Fibroblast of skin of abdomen (primary cell): ENCODE data around the gene FCAR. TPM values are rescaled to one million over a fixed set of nuclear protein-coding genes. Genes with fewer than 3 reads are reported as not detected.
"Not testable (repeated sequence)": the region's sequence is repeated elsewhere in the genome, so short reads cannot be mapped to it uniquely, and the experiment has no call there.

Experiments
- DNase-seq: peaks from one replicate; pipeline ENCODE4 v3.0.0-alpha.2; 2013
- polyA plus RNA-seq, 2 experiments: library from polyadenylated mRNA; unstranded; fragments of 120-200 nt; gene quantifications; one replicate each; pipeline ENCODE4 v1.2.1, GENCODE V29; 2013; ENCODE audit not compliant: insufficient read length in 2 of 2

FCAR gene
- polyA plus RNA-seq (2013, experiment 1 of 2; ENCODE audit: insufficient read length) = not detected
- polyA plus RNA-seq (2013, experiment 2 of 2; ENCODE audit: insufficient read length) = not detected

- DNase-seq = no peak
Measured at GRCh38 chr19:54873990-54874389, at the start of gene FCAR. FCAR (plus strand) TSS chr19:54874235; CDS start chr19:54874290, 55 bp downstream.

GRCh38 chr19:54824416-54824815 is 49.6 kb upstream of the FCAR start:
- not testable (repeated sequence) for DNase-seq

GRCh38 chr19:54825326-54825725 is 48.7 kb upstream of the FCAR start:
- DNase-seq = not testable (repeated sequence)

- DNase-seq = not testable (repeated sequence)
Measured at GRCh38 chr19:54828064-54828463, 46.0 kb upstream of the FCAR start.

GRCh38 chr19:54832496-54832895 is 41.5 kb upstream of the FCAR start, which contains the start of gene KIR2DS4:
KIR2DS4 (plus strand) TSS chr19:54832676.
- DNase-seq = not testable (repeated sequence)

GRCh38 chr19:54835126-54835525 is 38.9 kb upstream of the FCAR start:
- DNase-seq = not testable (repeated sequence)

- DNase-seq = not testable (repeated sequence)
Measured at GRCh38 chr19:54837522-54837921, 36.5 kb upstream of the FCAR start.

GRCh38 chr19:54843171-54843570 is 30.9 kb upstream of the FCAR start:
- DNase-seq = not testable (repeated sequence)

- DNase-seq = not testable (repeated sequence)
Measured at GRCh38 chr19:54850061-54850640, 23.9 kb upstream of the FCAR start, which contains the start of gene KIR3DL2. KIR3DL2 (plus strand) TSS chr19:54850443; CDS start chr19:54850476, 33 bp downstream.

GRCh38 chr19:54850930-54851329 is 23.1 kb upstream of the FCAR start:
- no peak for DNase-seq

GRCh38 chr19:54851353-54851752 is 22.7 kb upstream of the FCAR start:
- no peak for DNase-seq

GRCh38 chr19:54855241-54855640 is 18.8 kb upstream of the FCAR start:
- DNase-seq = not testable (repeated sequence)

GRCh38 chr19:54858476-54858875 is 15.6 kb upstream of the FCAR start:
- not testable (repeated sequence) for DNase-seq

- not testable (repeated sequence) for DNase-seq
Measured at GRCh38 chr19:54859421-54859820, 14.6 kb upstream of the FCAR start.

GRCh38 chr19:54863459-54863858 is 10.6 kb upstream of the FCAR start:
- not testable (repeated sequence) for DNase-seq

GRCh38 chr19:54871696-54872095 is 2.3 kb upstream of the FCAR start:
- DNase-seq = no peak

- no peak for DNase-seq
Measured at GRCh38 chr19:54875506-54875905, 1.5 kb downstream of the FCAR start.

GRCh38 chr19:54877471-54877870 is 3.4 kb downstream of the FCAR start:
- no peak for DNase-seq

GRCh38 chr19:54881884-54882283 is 7.8 kb downstream of the FCAR start:
- no peak for DNase-seq

GRCh38 chr19:54882758-54883157 is 8.7 kb downstream of the FCAR start:
- DNase-seq = no peak

- DNase-seq = no peak
Measured at GRCh38 chr19:54883228-54883627, 9.2 kb downstream of the FCAR start.

- no peak for DNase-seq
Measured at GRCh38 chr19:54888239-54888638, 14.2 kb downstream of the FCAR start.

GRCh38 chr19:54889566-54889965 is 15.5 kb downstream of the FCAR start:
- no peak for DNase-seq

GRCh38 chr19:54893406-54893805 is 19.4 kb downstream of the FCAR start:
- DNase-seq = no peak
